Activated T-helper 1 cell treated with anti-CD3 and anti-CD28 coated beads, Interleukin-2, amount 50 U/mL, for 16 hours (primary cell): ENCODE results near the gene NMUR1.
A peak's percentile ranks its signal among the peaks of the same experiment; 100 is the strongest.

Experiments used
- DNase-seq, 2 donors: peaks; one replicate each; pipeline ENCODE4 v3.0.0-alpha.2; 2020; ENCODE audit warnings: low read depth in 1 of 2, low spot score in 1 of 2

The NMUR1 gene

GRCh38 chr2:231526341-231527090 is 3.7 kb downstream of the NMUR1 start:
- no peak for DNase-seq

DNA sequence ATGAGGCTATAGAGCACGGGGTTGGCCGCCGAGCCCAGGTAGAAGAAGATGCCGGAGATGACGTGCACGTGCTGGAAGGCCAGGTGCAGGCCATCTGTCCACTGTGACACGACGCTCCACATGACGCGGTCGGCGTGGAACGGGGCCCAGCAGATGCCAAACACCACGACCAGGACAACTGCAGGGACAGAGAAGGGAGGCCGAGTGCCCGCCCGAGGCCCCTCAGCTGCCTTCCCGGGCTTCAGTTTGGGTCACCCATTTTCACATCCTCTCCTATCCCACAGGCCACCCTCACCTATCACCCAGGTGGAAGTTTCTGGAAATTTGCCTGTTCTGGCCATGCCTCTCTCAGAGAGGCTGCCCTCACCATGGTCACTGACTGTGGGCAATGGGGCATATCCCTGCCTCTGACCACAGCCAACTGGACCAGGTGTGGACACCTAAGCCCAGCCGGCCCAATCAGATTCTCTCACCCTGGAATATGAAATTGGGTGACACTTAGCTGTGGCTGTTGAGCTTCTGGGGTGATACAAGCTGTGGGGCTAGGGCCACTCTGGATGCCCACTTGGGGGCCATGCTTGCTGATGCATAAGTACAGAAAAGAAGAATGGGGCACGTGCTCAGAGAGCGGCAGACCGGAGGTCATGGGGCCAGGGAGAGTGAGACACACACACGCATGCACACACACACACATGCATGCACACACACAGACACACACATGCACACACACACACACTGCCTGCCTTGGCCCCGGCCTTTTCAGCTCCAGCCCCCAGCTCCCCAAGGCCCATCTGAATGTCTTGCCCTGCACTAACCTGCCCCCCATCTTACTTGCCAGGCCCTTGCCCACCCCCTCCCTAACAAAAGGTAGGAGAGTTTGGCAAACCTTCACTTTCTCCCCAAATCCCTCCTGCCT is 4.7 kb downstream of the NMUR1 start:
- no peak for DNase-seq

- DNase-seq = no peak
These were observed 5.6 kb downstream of the NMUR1 start for GRCh38 chr2:231524477-231525247.

DNA sequence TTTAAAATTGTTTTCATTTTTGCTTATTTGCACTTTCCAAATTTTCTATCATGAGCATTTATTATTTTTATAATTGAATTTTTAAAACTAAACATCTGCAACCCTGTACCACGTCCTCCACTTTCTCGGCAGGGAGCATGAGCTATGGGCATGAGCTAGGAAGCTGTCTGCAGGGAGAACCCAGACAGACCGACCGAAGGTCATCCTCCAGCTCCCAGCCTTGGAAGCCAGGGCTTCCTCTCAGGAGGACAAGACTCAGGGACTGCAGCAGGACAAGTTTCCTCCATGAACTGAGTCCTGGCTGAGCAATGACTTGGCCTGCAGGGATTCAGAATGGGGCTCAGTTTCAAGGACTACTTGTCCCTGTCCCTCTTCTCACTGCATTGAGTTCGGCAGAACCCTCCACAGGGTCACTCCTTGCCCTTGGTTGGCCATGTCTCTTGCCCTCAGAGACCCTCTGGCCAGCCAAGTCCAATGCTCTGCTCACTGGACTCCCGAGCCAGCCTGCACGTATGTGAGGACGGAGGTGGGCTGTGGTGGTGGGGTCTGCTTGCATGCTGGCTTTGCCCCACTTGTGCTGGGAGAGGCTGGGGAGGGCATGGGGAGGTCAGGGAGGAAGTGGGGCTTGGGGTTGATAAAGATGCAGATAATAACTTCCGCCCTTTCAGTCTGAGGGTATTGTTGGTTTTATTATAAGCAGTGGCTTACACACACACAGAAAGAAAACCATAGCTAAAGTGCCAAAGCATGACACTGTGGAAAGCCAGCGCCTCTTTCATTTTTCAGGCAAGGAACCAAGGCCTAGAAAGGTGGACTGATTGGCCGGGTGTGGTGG is 6.6 kb downstream of the NMUR1 start:
- no peak for DNase-seq

DNA sequence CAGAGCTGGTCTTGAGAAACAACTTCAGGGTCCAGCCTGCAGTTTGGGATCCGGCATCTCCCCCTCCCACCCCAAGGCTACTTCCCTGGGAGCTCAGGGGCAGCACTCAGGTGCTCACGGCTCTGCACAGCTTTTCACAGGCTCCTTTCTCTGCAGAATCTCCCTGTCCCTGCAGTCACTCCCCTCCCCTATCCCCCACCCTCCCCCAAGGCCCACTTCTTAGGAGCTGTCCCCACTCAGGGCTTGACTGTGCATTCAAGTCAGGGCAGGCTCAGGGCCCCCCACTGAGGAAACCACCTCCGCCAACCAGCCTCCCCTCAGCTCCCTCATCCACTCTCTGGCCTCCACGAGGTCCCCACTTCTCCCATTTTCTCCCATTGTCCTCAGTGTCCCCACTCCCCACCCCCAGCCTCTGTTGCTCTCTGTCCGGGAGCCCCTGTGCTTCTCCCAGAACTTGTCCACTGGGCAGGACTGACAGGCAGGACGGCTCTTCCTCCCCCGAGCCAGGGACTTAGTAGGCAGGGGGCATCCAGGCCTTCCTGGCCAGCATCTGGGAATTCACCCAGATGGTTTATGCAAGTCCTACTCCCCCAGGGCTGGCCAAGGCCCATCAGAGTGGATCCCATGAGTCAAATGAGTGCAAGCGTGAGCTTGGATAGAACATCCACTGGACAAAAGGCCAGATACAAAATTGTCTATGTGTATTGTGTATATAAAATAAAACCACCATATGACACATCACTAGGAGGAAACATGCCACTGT is 7.6 kb downstream of the NMUR1 start:
- no peak for DNase-seq

- DNase-seq = no peak
These were observed 8.8 kb downstream of the NMUR1 start for GRCh38 chr2:231521443-231521842.

- DNase-seq = no peak
These were observed 10.2 kb downstream of the NMUR1 start for GRCh38 chr2:231519975-231520555.

DNA sequence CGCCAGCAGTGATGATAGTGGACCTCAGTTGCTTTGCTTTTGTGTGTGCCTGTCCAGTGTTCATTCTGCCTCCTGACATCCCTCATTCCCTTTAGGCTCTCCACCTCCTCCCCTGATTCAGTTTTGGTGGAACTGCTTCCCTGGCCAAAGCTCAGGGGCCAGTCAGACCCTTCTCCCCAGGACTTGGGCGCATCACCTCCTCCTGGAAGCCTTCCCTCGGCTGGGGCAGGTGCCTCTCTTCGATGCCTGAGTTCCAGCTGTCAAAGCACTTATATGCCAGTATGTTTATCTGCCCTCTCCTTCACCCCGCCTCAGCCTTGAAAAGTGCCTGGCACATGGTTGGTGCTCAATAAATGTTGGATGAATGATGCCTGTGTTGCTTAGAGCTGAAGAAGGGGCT is 11.5 kb downstream of the NMUR1 start:
- no peak for DNase-seq

DNA sequence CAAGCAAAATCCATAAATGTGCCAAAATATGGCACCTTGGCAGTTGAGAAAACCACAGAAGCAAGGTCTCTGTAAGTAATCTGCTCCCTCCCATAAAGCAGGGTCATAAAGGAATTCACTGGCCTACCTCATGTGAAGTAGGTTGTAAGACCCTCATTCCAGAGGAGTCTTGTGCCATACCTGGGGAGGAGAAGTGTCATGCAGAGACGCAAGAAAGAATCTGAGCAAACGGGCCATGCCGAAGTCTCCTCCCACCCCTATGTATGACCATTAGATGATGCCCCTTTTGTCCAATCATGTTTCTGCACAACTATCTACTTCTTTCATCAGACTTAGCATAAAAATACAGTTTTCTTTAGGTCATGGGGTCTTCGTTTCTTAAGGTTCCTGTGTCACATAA is 14.6 kb downstream of the NMUR1 start:
- no peak for DNase-seq

DNA sequence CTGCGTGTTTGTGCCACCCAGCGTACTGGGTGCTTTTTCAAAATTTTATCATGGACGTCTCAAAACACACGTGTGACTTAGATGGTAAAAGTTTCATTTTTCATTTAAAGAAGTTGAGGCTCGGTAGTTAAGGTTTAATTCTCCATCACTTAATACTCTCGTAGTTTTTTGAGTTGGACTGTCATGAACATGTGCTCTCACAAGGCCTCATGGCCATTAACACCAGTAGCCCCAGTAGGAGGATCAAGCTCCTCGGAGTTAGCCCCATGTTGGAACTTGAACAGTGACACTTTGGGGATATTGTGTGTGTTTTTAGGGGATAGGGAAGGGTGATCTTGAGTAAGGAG is 15.3 kb downstream of the NMUR1 start:
- DNase-seq = no peak

DNA sequence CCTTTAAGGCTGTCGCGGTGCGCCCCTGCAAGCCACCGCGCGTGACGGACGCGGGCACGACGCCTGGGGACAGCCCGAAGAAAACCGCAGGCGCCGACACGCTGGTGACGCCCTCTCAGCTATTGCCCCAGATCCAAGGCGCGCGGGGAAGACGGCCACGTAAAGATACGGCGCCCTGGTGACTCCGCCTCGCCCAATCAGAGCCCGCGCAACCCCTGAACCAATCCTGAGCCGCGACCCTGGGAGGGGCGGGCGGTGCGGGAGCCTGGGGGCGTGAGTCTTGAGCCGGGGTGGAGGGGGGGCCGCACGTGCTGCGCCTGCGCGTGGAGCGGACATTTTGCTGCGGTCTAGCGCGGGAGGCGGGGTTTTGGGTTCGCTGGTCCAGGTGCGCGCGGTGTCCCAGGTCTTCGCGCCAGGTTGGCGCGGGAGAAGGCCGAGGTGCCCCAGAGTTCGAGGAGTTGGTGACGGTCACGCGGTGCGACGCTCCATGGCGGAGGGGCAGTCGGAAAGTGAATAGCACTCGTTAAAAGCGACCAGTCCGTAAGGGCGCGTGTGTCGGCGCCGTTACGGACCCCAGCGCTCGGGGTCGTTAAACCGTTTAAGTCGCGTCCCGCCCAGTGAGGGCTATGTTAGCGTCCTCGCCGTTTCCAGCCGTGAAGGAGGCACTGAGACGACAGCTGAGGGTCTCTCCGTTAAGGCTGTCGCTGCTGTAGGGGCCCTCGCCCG is 15.9 kb downstream of the NMUR1 start:
- DNase-seq = peak; percentile 96 to 97

- DNase-seq = no peak
These were observed 16.5 kb downstream of the NMUR1 start for GRCh38 chr2:231513746-231514224.

GRCh38 chr2:231512222-231512621 is 18.0 kb downstream of the NMUR1 start:
- DNase-seq = no peak

GRCh38 chr2:231503766-231504165 is 26.5 kb downstream of the NMUR1 start:
- DNase-seq = no peak

GRCh38 chr2:231502596-231502995 is 27.6 kb downstream of the NMUR1 start:
- DNase-seq = no peak

- no peak for DNase-seq
These were observed 32.6 kb downstream of the NMUR1 start for GRCh38 chr2:231497651-231498050.

- no peak for DNase-seq
These were observed 35.6 kb downstream of the NMUR1 start for GRCh38 chr2:231494669-231495068.

- DNase-seq = no peak
These were observed 39.4 kb downstream of the NMUR1 start for GRCh38 chr2:231490801-231491200.

- no peak for DNase-seq
These were observed 40.3 kb downstream of the NMUR1 start for GRCh38 chr2:231489990-231490389.
